Sigmoid colon (tissue), 4 donors: ENCODE measurements around the gene ZIC1.

Experiments
- CTCF ChIP-seq, 4 experiments: fragments of 450-650 bp in 3 of 4; fragments of 200-600 bp in 1 of 4; IDR thresholded peaks; one replicate each; pipeline ENCODE4 v1.5.1; 2016 to 2019; ENCODE audit warnings: antibody characterized with exemption in 4 of 4, mild to moderate bottlenecking in 3 of 4, moderate library complexity in 2 of 4
- EP300 ChIP-seq, 4 donors: sonication (generic); formaldehyde crosslinking; IDR thresholded peaks; one replicate each; pipeline ENCODE4 v1.6.1; 2017; ENCODE audit warnings: antibody characterized with exemption in 4 of 4
- POLR2A ChIP-seq, 2 donors: fragments of 450-650 bp; IDR thresholded peaks; one replicate each; pipeline ENCODE4 v1.6.1; 2016; ENCODE audit warnings: antibody characterized with exemption in 2 of 2, mild to moderate bottlenecking in 2 of 2, moderate library complexity in 2 of 2
- POLR2AphosphoS5 ChIP-seq, 4 donors: sonication (generic); formaldehyde crosslinking; IDR thresholded peaks; one replicate each; pipeline ENCODE4 v1.6.1; 2017; ENCODE audit warnings: antibody characterized with exemption in 4 of 4

GRCh38 chr3:147368151-147368550 is 41.0 kb upstream of the ZIC1 start:
- no peak for TF ChIP-seq CTCF (IDR thresholded peaks at IDR 0.05)
- no peak for TF ChIP-seq POLR2A (IDR thresholded peaks at IDR 0.05)
- no peak for TF ChIP-seq EP300 (IDR thresholded peaks at IDR 0.05)
- no peak for TF ChIP-seq POLR2AphosphoS5 (IDR thresholded peaks at IDR 0.05)
